ENCODE results near the gene HMGXB3. TPM values are rescaled to one million over a fixed set of nuclear protein-coding genes. Genes with fewer than 3 reads are reported as not detected.

Gene HMGXB3
- total RNA-seq, 1 experiment from 2014 or later: 56.2 TPM

DNA sequence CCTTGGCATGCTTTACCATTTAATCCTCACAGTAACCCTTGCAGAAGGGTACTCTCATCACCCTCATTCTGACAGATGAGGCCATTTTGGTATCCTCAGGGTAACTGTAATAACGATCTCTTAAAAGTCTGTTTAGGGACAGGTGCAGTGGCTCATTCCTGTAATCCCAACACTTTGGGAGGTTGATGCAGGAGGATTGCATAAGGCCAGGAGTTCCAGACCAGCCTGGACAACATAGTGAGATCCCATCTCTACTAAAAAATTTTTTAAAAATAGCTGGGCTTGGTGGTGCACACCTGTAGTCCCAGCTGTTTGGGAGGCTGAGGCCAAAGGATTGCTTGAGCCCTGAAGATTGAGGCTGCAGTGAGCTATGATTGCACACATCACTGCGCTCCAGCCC, 54.0 kb downstream of the HMGXB3 start:
- H3K27me3 ChIP-seq (ENCODE audit: control insufficient read depth, insufficient read depth, low read length): no peaks in the 10 kb centered on the region
- H3K36me3 ChIP-seq (ENCODE audit: control insufficient read depth, insufficient read depth, low read length): peaks cover 8% of the 10 kb centered on the region
- ChIA-PET CTCF (no interaction called here), POLR2A (interaction anchor here (0.6 kb wide), 1 partner anchor 64 kb away, joined by 4 read pairs; no protein-coding TSS in a partner anchor)
- TF ChIP-seq SIN3A (IDR thresholded peaks at IDR 0.05; ENCODE audit: borderline replicate concordance, insufficient read depth, low read depth, low read length) (no peak), TCF7L2 (IDR thresholded peaks at IDR 0.05; ENCODE audit: low read depth, low read length) (no peak), POLR2AphosphoS5 (IDR thresholded peaks at IDR 0.05; ENCODE audit: low read depth, low read length) (no peak; the same call in 1 of the 2 replicates)
- TF ChIP-seq, protein P1, sequence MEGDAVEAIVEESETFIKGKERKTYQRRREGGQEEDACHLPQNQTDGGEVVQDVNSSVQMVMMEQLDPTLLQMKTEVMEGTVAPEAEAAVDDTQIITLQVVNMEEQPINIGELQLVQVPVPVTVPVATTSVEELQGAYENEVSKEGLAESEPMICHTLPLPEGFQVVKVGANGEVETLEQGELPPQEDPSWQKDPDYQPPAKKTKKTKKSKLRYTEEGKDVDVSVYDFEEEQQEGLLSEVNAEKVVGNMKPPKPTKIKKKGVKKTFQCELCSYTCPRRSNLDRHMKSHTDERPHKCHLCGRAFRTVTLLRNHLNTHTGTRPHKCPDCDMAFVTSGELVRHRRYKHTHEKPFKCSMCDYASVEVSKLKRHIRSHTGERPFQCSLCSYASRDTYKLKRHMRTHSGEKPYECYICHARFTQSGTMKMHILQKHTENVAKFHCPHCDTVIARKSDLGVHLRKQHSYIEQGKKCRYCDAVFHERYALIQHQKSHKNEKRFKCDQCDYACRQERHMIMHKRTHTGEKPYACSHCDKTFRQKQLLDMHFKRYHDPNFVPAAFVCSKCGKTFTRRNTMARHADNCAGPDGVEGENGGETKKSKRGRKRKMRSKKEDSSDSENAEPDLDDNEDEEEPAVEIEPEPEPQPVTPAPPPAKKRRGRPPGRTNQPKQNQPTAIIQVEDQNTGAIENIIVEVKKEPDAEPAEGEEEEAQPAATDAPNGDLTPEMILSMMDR (IDR thresholded peaks at IDR 0.05): no peak
- TF ChIP-seq, protein P2, sequence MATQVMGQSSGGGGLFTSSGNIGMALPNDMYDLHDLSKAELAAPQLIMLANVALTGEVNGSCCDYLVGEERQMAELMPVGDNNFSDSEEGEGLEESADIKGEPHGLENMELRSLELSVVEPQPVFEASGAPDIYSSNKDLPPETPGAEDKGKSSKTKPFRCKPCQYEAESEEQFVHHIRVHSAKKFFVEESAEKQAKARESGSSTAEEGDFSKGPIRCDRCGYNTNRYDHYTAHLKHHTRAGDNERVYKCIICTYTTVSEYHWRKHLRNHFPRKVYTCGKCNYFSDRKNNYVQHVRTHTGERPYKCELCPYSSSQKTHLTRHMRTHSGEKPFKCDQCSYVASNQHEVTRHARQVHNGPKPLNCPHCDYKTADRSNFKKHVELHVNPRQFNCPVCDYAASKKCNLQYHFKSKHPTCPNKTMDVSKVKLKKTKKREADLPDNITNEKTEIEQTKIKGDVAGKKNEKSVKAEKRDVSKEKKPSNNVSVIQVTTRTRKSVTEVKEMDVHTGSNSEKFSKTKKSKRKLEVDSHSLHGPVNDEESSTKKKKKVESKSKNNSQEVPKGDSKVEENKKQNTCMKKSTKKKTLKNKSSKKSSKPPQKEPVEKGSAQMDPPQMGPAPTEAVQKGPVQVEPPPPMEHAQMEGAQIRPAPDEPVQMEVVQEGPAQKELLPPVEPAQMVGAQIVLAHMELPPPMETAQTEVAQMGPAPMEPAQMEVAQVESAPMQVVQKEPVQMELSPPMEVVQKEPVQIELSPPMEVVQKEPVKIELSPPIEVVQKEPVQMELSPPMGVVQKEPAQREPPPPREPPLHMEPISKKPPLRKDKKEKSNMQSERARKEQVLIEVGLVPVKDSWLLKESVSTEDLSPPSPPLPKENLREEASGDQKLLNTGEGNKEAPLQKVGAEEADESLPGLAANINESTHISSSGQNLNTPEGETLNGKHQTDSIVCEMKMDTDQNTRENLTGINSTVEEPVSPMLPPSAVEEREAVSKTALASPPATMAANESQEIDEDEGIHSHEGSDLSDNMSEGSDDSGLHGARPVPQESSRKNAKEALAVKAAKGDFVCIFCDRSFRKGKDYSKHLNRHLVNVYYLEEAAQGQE (IDR thresholded peaks at IDR 0.05; ENCODE audit: insufficient read depth in 1 of 2, low read depth in 2 of 2, low read length in 1 of 2): no peak
- DNase-seq (ENCODE audit: low read depth, low spot score) (no peak), ATAC-seq (no peak)
- H3K27ac ChIP-seq (ENCODE audit: low read length): no peak overlapping the region
- in situ Hi-C loops (cut with HindIII; ENCODE audit: low pct_unique_long_range_greater_than_20kb, low sequenced_read_pairs) (no loop called here), intact Hi-C loops (cut with micrococcal nuclease; ENCODE audit: unreplicated experiment) (no loop called here)
- no peaks in the 10 kb centered on the region for H3K4me1 ChIP-seq (ENCODE audit: control insufficient read depth, insufficient read depth, low read length)
- BruUV-seq (replicated peaks): no TSS peak
- no peaks in the 10 kb centered on the region for H3K9me3 ChIP-seq (ENCODE audit: control insufficient read depth, insufficient read depth, low read depth, low read length)
- H3K4me3 ChIP-seq (ENCODE audit: low read depth in 2 of 2, low read length in 2 of 2): no peak overlapping the region

GRCh38 chr5:150055326-150056074, 55.0 kb downstream of the HMGXB3 start:
- BruUV-seq (replicated peaks): no TSS peak
- Histone ChIP-seq H3K36me3 (ENCODE audit: control insufficient read depth, insufficient read depth, low read length) (peaks cover 8% of the 10 kb centered on the region), H3K4me3 (ENCODE audit: low read depth in 2 of 2, low read length in 2 of 2) (no peak overlapping the region), H3K4me1 (ENCODE audit: control insufficient read depth, insufficient read depth, low read length) (no peaks in the 10 kb centered on the region), H3K27ac (ENCODE audit: low read length) (no peak overlapping the region), H3K27me3 (ENCODE audit: control insufficient read depth, insufficient read depth, low read length) (no peaks in the 10 kb centered on the region), H3K9me3 (ENCODE audit: control insufficient read depth, insufficient read depth, low read depth, low read length) (no peaks in the 10 kb centered on the region)
- TF ChIP-seq, protein P1 (IDR thresholded peaks at IDR 0.05): no peak
- TF ChIP-seq, protein P2 (IDR thresholded peaks at IDR 0.05; ENCODE audit: insufficient read depth in 1 of 2, low read depth in 2 of 2, low read length in 1 of 2): no peak
- TF ChIP-seq POLR2AphosphoS5 (IDR thresholded peaks at IDR 0.05; ENCODE audit: low read depth, low read length): no peak
- no peak for TF ChIP-seq SIN3A (IDR thresholded peaks at IDR 0.05; ENCODE audit: borderline replicate concordance, insufficient read depth, low read depth, low read length)
- TF ChIP-seq TCF7L2 (IDR thresholded peaks at IDR 0.05; ENCODE audit: low read depth, low read length): no peak
- in situ Hi-C loops (cut with HindIII; ENCODE audit: low pct_unique_long_range_greater_than_20kb, low sequenced_read_pairs) (no loop called here), intact Hi-C loops (cut with micrococcal nuclease; ENCODE audit: unreplicated experiment) (no loop called here)
- DNase-seq (ENCODE audit: low read depth, low spot score) (no peak), ATAC-seq (peak; percentile 22; the same call in 1 of the 2 replicates)
- ChIA-PET CTCF (interaction anchor here (0.6 kb wide), 1 partner anchor 1038 kb away, joined by 9 read pairs; no protein-coding TSS in a partner anchor), POLR2A (interaction anchor here (0.6 kb wide), 1 partner anchor 63 kb away, joined by 4 read pairs; no protein-coding TSS in a partner anchor)
